Amniotic epithelial cell (primary cell): Measurements from ENCODE around the gene ZNF248.
"Not testable (repeated sequence)": the region's sequence is repeated elsewhere in the genome, so short reads cannot be mapped to it uniquely, and the experiment has no call there.

Experiments
- DNase-seq: peaks from one replicate; pipeline ENCODE4 v3.0.0-alpha.2; 2010; ENCODE audit warnings: low read depth

The ZNF248 gene

DNA sequence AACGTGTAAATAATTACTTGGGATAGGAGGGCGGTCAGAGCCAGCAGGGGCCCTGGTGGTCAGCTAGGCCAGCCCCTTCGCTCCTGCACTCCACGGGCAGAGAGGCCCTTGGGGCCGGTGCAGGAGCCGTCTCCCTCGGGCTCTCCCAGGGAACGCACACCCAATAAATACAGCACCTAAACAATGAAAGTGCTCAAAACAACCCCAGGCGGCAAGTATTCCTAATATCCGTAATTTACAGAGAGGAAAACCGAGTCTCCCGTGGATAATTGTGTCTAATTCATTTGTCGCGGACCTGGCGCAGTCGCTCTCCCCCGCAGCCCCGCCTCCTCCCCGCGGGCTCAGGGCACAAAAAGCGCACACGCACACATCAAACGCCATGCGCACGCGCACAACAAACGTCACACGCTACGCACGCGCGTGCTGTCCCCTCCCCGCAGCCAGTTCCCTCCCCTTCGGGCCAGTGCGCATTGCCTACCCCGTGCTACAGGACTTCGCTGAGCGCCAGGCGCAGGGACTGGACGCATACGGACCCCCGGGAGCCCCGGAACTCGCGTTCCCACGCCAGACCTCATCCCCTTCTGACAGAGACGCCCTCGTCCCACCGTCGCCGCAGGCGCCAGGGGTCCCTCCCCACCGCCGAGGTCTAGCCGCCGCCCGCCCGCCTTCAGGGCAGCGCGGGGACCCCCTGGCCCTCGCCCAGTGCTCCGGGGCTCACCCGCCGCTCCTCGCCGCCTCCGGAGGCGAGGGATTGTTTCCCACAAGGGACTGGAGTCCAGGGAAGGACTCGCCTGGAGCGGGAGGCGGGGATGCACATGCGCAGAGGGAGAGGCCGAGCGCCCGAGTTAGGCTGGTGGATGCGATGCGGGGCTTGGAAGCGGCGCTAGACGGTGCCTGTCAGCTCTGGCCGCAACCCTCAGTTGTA is at the start of gene ZNF248:
Gene ZNF248, minus strand, starts transcription at position 324 of the 925 bp plus-strand sequence. CDS start 1,300 bp downstream, outside the sequence.
- DNase-seq: peak; percentile 94

DNA sequence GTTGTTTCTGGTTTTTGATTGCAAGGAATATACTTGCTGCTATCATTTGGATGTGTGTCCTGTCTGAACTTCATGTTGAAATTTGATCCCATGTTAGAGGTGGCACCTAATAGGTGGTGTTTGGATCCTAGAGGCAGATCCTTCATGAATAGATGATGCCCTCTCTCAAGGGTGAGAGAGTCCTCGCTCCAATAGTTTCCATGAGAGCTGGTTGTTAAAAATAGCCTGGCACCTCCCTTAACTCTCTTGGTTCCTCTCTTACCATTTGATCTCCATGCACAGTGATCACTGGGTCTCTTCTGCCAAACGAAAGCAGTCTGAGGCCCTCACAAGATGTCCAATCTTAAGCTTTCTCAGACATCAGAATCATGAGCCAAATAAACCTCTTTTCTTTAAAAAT is 49.0 kb upstream of the ZNF248 start:
- no peak for DNase-seq

DNA sequence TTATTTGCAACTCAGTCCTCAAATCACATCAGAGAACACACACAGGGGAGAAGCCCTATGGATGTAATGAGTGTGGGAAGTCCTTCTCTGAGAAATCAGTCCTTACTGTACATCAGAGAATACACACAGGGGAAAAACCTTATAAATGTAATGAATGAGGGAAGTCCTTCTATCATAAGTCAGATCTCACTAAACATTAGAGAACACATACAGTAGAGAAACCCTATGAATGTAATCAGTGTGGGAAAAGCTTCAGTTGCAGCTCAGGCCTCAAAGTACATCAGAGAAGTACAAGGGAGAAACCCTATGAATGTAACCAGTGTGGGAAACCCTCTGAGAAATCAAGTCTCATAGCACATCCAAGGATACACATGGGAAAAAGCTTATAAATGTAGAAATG is 39.0 kb upstream of the ZNF248 start:
- no peak for DNase-seq

DNA sequence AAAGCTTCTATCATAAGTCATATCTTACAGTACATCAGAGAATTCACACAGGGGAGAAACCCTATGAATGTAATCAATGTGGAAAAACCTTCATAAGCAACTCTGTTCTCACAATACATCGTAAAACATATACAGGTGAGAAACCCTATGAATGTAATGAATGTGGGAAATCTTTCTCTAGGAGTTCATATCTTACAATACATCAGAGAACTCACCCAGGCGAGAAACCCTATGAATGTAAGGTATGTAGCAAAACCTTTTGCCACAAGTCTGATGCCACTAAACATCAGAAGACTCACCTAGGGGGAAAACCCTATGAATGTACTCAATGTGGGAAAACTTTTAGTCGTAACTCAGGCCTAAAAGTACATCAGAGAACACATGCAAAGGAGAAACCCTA is 38.3 kb upstream of the ZNF248 start:
- DNase-seq: no peak

DNA sequence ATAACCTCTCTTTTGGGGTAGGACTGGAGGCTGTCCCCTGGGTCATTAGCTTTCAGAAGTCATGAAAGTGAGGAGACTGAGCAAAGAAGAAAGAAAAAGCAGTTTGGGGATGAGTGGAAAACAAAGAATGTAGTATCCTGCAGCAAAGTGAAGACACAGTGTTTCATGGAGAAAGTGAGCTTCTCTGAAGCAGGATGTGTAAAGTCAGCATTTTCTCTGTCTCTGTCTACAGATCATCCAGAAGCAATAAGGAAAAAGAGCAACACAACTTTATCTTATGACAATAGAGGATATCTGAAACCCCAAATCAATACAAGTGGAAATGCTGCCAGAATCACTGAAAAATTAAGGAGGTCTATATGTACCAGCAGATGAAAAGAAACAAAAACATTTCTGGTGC is 28.4 kb upstream of the ZNF248 start:
- DNase-seq: no peak

DNA sequence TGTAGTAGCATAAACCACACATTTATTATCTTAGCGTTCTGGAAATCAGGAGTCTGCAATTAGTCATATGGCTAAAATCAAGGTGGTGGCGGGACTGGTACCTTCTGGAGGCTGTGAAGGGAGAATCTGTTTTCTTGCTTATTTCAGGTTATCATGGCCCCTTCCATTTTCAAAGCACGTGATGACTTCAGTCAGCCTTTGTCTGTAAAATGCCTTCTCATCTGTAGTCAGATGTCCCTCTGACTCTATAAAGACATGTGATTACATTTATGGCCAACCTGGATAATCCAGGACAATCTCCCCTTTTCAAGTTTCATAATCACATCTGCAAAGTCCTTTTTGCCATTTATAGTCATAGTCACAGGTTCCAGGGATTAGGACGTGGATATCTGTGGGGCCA is 15.5 kb upstream of the ZNF248 start:
- no peak for DNase-seq

DNA sequence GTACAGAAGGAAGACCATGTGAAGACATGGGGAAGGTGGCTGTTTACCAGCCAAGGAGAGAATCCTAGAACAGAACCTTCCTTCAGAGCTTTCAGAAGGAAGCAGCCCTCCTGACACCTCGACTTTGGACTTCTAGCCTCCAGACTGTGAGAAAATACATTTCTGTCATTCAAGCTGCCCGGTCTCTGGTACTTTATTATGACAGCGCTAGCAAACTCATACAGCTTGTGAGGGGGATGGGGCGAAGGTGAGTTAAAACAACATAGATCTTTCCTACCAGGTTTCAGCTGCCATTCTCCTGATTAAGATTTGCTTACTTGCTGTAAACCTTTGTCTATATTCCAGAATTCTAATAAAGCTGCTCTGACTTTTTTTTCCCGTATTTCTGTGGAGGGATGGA is 14.9 kb upstream of the ZNF248 start:
- DNase-seq: no peak

DNA sequence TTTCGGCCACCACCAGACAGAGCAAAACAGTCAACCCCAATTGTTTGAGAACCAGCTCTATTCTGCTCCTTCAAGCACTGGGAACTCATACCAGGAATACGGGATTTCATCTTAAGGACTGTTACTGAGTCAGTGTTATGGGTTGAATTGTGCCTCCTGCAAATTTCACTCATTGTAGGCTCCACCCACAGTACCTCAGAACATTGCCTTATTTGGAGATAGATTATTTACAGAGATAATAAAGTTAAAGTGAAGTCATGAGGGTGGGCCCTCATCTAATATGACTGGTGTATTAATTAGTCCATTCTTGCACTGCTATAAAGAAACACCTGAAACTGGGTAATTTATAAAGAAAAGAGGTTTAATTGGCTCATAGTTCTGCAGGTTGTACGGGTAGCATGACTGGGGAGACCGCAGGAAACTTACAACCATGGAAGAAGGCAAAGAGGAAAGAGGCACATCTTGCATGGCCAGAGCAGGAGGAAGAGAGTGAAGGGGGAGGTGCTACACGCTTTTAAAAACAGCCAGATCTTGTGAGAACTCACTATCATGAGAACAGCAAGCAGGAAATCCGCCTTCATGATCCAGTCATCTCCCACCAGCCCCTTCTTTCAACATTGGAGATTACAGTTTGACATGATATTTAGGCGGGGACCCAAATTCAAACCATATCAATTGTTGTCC is 14.3 kb upstream of the ZNF248 start:
- DNase-seq: no peak

DNA sequence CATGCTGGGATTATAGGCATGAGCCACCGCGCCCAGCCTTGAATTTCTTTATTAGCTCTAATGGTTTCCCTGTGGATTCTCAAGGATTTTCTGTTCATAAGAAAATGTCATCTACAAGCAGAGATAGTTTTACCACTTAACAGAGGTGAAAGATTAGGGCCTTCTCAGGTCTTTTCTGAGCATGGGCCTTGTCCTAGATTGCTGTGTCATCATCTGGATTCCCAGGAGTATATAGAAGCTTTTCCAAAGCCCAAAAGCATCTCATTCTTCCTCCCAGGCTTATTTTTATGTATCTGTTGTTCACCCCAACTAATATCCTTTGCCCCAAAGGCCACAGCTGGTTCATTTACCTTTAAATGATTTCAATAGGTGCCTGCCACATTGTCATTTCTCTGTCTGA is 13.7 kb upstream of the ZNF248 start:
- no peak for DNase-seq

DNA sequence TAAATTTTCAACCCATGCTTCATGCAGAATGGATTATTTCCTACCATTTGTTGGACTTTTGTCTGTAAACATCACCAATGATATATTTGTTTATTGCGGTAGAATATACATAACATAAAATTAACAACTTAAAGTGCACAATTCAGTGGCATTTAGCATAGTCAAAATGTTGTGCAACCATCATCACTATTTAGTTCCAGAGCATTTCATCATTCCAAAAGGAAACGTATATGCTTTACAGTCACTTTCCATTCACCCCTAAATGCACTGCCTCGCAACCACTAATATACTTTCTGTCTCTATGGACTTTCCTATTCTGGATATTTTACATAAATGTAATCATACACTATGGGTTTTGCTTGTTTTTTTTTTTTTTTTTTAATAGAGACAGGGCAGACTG is 11.4 kb upstream of the ZNF248 start:
- no peak for DNase-seq

DNA sequence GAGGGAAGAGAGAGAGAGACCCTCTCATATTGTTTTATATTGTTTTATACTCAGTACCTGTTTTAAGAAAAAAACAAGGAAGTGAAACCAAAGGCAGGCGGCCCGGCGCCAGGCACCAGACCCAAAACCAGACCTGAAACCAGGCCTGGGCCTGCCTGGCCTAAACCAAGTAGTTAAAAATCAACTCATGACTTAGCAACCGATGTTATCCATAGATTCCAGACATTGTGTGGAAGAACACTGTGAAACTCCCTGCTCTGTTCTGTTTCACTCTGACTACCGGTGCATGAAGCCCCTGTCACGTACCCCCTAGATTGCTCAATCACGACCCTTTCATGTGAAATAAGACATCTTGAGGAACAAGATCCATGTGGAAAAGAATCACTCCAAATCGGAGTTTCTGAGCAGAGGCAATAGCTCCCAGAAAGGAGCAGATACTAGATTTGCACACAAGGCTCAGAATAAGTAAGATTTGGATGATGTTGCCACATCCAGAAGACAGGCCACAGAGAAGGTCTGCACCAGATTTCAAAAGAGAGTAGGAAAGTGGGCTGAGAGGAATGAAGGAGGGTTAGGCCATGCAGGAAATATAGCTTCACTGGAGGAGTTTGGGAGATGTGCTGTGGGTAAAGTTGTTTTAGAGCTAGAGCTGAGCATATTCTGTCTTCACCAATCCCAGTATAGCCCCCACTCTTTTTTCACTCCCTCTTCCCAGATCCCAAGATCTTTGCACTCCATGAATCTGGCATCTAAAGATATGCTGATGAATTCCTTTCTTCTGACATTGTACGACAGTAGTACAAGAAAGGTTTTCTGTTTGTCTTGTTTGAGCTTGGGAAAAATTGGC is 8.8 kb upstream of the ZNF248 start:
- no peak for DNase-seq

DNA sequence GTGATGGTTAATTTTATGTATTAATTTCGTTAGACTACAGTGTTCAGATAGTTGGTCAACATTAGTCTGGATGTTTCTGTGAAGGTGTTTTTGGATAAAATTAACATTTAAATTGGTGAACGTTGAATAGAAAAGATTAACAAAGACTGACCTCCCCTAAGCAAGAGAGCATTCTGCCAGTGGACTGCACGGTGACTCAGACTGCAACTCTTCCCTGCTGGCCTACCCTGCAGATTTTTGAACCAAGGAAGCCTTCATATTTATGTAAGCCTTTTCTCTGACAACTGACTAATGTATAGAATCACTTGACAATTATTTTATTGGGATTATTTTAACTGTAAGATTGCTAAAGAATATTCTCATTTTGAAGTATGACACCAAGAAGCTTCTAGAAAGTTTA is 7.9 kb upstream of the ZNF248 start:
- DNase-seq: no peak

DNA sequence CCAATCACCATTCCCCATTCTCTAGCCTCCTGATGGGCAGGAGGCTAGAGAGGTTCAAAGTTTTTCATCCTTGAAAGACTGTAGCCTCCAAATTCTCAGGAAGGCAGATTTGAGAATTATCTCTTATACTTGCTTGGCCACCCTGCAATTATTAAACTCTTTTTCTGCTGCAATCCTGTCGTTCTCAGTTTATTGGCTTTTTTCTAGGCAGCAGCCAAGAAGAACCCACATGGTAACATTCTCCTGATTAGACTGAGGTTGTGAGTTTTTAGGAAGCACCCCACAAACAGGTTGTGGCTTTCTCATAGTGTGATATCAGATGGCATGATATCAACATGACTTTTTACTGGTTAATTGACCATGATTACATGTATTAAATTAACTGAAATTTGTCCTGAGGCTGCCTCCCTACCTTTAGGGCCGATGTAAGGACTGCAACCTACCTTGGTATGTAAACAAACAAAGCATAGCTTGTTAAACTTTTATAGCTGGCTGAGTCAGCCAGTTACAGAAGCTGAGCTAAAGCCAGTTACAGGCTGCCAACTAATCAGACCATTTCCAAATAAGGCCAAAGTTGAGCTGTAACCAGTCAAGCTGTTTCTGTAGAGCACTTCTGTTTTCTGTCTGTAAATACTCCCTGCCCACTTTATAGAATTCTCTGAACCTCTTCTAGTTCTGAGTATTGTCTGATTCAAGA is 3.2 kb upstream of the ZNF248 start:
- DNase-seq: peak; percentile 48

DNA sequence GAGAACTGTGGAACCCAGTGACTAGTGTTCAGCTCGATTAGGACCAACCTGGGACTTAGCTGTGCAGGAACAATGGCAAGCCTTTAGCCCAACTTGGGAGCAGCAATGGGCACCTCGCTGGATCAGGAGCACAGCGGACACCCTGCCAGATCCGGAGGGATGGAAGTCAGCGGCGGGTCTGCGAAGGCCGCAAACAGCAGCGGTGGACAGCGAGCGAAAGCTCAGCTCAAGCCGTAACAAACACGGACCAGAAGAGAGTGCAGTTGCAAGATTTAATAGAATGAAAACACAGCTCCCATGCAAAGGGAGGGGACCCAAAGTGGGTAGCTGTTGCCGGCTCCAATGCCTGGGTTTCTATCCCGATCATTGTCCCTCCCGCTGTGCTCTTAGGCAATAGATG is 1.9 kb upstream of the ZNF248 start:
- DNase-seq: not testable (repeated sequence)

DNA sequence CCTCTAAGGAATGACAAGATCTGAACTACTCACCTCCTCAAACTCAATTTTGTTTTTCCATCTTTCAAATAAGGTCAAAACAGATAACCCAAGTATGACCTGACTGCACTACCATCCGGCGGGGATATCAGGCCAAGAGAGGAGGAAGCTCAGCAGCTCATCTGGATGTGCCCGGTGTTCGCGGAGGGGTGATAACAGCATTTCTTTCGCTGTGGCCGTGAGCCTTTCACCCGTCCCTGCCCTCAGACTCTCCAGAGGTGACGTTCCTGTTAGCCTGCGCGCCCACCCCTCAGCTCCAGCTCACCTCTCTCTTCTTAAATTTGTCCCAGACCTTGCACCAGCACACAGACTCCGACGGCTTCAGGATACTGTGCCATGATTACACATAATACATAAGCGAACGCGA is 526 bp downstream of the ZNF248 start:
- DNase-seq: peak; percentile 8

DNA sequence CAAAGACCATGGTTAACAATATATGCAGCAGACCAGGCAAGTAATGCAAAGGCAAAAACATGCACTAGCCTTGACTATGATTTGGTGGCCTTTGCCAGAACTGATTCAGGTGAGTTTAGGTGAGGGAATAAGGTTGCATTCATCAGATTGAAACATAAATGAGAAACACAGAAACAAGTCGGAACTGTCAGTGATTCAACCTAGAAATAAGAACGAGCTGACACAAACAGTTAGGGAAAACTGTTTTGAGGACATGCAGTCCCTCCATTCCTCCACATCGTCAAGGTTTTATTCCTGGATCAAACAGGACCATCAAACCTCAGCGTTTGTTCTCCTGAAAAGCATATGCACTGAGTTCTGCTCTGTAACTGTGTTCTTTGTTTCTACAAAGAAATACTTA is 1.8 kb downstream of the ZNF248 start:
- DNase-seq: no peak

DNA sequence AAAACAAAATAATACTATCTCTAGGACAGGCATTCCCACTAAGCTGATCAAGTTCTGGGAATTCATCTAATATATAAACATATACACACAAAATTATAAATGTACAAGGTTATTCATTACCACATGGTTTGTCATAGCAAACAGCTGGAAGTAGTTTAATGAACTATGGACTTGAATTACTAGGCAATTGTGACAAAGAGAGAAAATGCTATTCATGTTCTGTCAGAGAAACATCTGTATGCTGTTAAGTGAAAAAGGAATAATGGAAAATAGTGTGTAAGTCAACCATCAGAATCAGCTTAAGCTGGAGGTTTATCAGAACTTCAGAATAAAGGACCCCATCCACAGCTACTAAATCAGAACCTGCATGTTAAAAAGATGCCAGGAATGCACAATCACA is 2.8 kb downstream of the ZNF248 start:
- no peak for DNase-seq

DNA sequence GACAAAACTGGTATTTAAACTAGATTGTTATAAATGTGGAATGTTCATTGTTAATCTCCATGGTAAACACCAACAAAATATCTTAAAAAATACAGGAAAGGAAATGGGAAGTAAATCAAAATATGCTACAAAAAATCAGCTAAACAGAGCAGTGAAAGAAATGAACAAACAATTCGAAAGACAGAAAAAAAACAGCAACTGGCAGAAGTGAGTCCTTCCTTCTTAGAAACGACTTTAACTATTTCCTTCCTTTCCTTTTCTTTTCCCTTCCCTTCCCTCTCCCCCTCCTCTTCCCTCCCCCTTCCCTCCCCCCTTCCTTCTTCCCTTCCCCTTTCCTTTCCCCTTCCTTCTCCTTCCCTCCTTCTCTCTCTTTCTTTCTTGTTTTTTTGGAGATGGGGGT is 12.8 kb downstream of the ZNF248 start:
- no peak for DNase-seq

DNA sequence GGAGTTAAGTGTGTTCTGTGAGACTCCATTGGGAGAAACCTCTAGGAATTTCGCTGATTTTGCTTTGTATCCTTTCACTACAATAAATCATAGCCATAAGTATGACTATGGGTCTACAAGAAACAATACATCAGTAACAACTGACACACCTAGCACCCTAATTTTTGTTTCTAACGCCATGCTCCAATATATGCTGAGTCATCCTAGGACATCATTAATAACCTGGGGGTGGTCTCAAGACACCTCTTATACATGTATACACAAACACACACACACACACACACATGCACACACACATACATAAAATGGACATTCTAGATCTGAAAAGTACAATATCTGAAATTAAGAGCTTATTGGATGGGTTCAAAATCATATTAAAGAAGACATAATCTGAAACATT is 18.2 kb downstream of the ZNF248 start:
- DNase-seq: no peak

DNA sequence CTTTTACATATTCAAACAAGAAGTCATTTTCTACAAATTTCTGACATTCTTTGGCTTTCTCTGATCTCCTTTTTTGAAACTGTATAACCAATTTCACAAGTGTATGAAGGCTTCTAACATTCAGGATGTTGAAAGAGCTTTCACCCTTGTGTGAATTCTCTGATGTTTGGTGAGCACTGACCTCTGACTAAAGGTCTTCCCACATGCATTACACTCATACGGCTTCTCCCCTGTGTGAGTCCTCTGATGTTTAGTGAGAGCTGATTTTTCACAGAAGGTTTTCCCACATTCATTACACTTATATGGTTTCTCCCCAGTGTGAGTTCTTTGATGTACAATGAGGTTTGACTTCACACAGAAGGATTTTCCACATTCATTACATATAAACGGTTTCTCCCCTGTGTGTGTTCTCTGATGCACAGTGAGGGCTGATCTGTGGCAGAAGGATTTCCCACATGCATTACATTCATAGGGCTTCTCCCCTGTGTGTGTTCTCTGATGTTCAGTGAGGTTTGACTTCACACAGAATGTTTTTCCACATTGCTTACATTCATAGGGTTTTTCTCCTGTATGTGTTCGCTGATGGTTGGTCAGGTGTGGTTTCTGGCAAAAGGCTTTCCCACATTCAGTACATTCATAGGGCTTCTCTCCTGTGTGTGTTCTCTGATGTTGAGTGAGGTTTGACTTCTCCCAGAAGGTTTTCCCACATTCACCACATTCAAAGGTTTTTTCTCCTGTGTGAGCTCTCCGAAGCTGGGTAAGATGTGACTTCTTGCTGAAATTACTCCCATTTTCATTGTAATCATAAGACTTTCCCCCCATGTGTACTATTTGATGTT is 25.7 kb downstream of the ZNF248 start:
- peak; percentile 24 for DNase-seq

DNA sequence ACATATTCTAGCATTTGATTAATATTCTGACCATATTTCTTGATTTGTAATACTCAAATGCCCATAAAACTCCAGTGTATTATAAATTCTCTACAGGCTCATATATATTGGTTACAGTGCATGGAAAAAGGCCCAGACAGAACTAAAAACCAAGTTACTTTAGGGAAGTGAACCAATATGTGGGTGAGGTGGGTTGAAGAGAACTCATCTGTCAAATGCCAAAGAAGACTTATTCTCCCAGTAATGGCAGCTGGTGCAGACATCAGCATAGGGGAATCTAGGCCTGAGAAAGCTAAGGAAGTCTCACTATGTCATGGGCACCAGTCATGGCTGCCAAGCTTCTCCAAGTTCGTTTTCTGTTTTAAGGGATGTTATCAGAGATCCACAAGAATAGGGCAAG is 30.6 kb downstream of the ZNF248 start:
- DNase-seq: no peak
